Measurements from ENCODE around the gene CSF1. TPM values are rescaled to one million over a fixed set of nuclear protein-coding genes. Genes with fewer than 3 reads are reported as not detected.
A peak's percentile ranks its signal among the peaks of the same experiment; 100 is the strongest.

The CSF1 gene
- total RNA-seq, 1 donor = 53.9 TPM

GRCh38 chr1:109894823-109895719, 15.6 kb upstream of the CSF1 start:
- Histone ChIP-seq H2AFZ (ENCODE audit: low read length) (no peak overlapping the region), H3K36me3 (ENCODE audit: insufficient read depth, low read length) (no peaks in the 10 kb centered on the region)

GRCh38 chr1:109895720-109896504, 14.7 kb upstream of the CSF1 start:
- peak; percentile 94 for DNase-seq (ENCODE audit: insufficient read length, low spot score, missing footprints)
- Histone ChIP-seq H3K36me3 (ENCODE audit: insufficient read depth, low read length) (no peaks in the 10 kb centered on the region), H3K9me3 (ENCODE audit: low read depth, low read length) (no peaks in the 10 kb centered on the region), H2AFZ (ENCODE audit: low read length) (peak overlapping the region; percentile 35), H3K4me3 (ENCODE audit: insufficient read depth, low read length) (no peak overlapping the region), H3K27ac (ENCODE audit: low read depth, low read length) (peak overlapping the region; percentile 43), H4K20me1 (ENCODE audit: insufficient read depth, low read length) (no peaks in the 10 kb centered on the region), H3K27me3 (ENCODE audit: insufficient read depth, low read length) (no peaks in the 10 kb centered on the region), H3K4me2 (ENCODE audit: insufficient read depth, low read length) (peak overlapping the region; percentile 6), H3K4me1 (ENCODE audit: insufficient read depth, low read length) (peaks cover 17% of the 10 kb centered on the region), H3K79me2 (ENCODE audit: insufficient read depth, low read length) (no peaks in the 10 kb centered on the region)
- no peak for TF ChIP-seq CTCF (IDR thresholded peaks at IDR 0.05; ENCODE audit: extremely low read depth, low read depth, low read length)

More at GRCh38 chr1:109894823-109895719, 15.6 kb upstream of the CSF1 start:
- Histone ChIP-seq H3K4me1 (ENCODE audit: insufficient read depth, low read length) (peaks cover 17% of the 10 kb centered on the region), H3K27ac (ENCODE audit: low read depth, low read length) (no peak overlapping the region), H3K4me3 (ENCODE audit: insufficient read depth, low read length) (no peak overlapping the region), H3K79me2 (ENCODE audit: insufficient read depth, low read length) (no peaks in the 10 kb centered on the region), H3K4me2 (ENCODE audit: insufficient read depth, low read length) (peak overlapping the region; percentile 6), H4K20me1 (ENCODE audit: insufficient read depth, low read length) (no peaks in the 10 kb centered on the region), H3K27me3 (ENCODE audit: insufficient read depth, low read length) (no peaks in the 10 kb centered on the region), H3K9me3 (ENCODE audit: low read depth, low read length) (no peaks in the 10 kb centered on the region)
- peak; percentile 45 for DNase-seq (ENCODE audit: insufficient read length, low spot score, missing footprints)
- TF ChIP-seq CTCF (IDR thresholded peaks at IDR 0.05; ENCODE audit: extremely low read depth, low read depth, low read length) = no peak

- no peak for TF ChIP-seq CTCF (IDR thresholded peaks at IDR 0.05; ENCODE audit: extremely low read depth, low read depth, low read length)
- Histone ChIP-seq H2AFZ (ENCODE audit: low read length) (no peak overlapping the region), H3K9me3 (ENCODE audit: low read depth, low read length) (no peaks in the 10 kb centered on the region), H3K27ac (ENCODE audit: low read depth, low read length) (no peak overlapping the region), H3K27me3 (ENCODE audit: insufficient read depth, low read length) (no peaks in the 10 kb centered on the region), H4K20me1 (ENCODE audit: insufficient read depth, low read length) (no peaks in the 10 kb centered on the region), H3K4me3 (ENCODE audit: insufficient read depth, low read length) (no peak overlapping the region), H3K79me2 (ENCODE audit: insufficient read depth, low read length) (no peaks in the 10 kb centered on the region), H3K36me3 (ENCODE audit: insufficient read depth, low read length) (no peaks in the 10 kb centered on the region), H3K4me1 (ENCODE audit: insufficient read depth, low read length) (peaks cover 17% of the 10 kb centered on the region), H3K4me2 (ENCODE audit: insufficient read depth, low read length) (no peak overlapping the region)
- no peak for DNase-seq (ENCODE audit: insufficient read length, low spot score, missing footprints)
These were observed 14.0 kb upstream of the CSF1 start for GRCh38 chr1:109896681-109897080.

Data from osteoblast (primary cell).